ENCODE results near the gene COL19A1.

DNA sequence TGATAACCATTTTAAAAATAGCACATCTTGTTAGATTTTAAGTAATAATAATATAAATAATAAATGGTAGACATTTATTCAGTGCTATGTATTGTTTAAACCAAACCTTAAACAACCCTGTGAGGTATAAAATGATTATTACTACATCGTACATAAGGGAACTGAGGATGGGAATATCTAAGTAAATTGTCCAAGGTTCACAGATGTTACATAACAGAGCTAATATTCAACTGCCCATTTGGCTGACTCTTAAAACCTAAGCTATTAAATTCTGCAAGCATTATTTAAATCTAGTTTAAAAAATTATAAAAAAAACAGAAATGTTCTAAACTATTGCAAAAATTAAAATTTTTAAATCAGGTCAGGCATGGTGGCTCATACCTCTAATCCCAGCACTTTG lies 175.1 kb downstream of the COL19A1 start:
- TF ChIP-seq KLF1 (tag; IDR thresholded peaks at IDR 0.05) (no peak), HLTF (IDR thresholded peaks at IDR 0.05) (no peak)
- TF ChIP-seq, protein P1, sequence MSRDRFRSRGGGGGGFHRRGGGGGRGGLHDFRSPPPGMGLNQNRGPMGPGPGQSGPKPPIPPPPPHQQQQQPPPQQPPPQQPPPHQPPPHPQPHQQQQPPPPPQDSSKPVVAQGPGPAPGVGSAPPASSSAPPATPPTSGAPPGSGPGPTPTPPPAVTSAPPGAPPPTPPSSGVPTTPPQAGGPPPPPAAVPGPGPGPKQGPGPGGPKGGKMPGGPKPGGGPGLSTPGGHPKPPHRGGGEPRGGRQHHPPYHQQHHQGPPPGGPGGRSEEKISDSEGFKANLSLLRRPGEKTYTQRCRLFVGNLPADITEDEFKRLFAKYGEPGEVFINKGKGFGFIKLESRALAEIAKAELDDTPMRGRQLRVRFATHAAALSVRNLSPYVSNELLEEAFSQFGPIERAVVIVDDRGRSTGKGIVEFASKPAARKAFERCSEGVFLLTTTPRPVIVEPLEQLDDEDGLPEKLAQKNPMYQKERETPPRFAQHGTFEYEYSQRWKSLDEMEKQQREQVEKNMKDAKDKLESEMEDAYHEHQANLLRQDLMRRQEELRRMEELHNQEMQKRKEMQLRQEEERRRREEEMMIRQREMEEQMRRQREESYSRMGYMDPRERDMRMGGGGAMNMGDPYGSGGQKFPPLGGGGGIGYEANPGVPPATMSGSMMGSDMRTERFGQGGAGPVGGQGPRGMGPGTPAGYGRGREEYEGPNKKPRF (IDR thresholded peaks at IDR 0.05; ENCODE audit: low read depth, low read length), result no peak
